IMR-90 (cell line): Measurements from ENCODE around the gene GRAMD1B.

Experiments
- POLR2A ChIP-seq: IDR thresholded peaks from 2 replicates; pipeline ENCODE4 v1.6.1; 2012; ENCODE audit warnings: mild to moderate bottlenecking, low read depth, low read length
- RAD21 ChIP-seq: IDR thresholded peaks from 2 replicates; pipeline ENCODE4 v1.6.1; 2012; ENCODE audit warnings: low read length, improper control_type of control experiment
- RCOR1 ChIP-seq: IDR thresholded peaks from 2 replicates; pipeline ENCODE4 v1.6.1; 2012; ENCODE audit warnings: mild to moderate bottlenecking, low read length, improper control_type of control experiment; ENCODE audit not compliant: insufficient replicate concordance
- TF ChIP-seq, protein P1 (sequence below): conservative IDR thresholded peaks from 2 replicates; pipeline ENCODE4 v1.5.1; 2012; ENCODE audit warnings: mild to moderate bottlenecking, low read depth, low read length, improper control_type of control experiment

DNA sequence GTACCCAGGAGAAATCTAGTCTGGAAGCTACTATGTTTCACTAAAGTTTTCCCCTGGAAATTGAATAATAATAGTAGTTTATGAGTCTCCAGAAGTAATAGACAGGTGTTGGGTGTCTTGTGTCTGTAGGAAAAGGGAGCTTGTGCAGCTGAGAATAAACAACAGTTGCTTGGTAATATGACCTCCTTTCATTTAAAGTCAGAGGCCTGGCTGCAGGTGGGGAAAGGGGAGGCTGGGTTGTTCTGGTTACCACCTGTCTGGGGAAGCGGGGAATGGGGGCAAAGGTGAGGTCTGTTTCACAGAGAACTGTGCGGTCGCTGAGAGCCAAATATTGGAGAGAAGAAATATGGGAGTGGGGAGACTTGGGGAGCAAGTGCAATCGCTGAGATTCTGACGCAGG, 3.3 kb upstream of the GRAMD1B start:
- TF ChIP-seq, protein P1, sequence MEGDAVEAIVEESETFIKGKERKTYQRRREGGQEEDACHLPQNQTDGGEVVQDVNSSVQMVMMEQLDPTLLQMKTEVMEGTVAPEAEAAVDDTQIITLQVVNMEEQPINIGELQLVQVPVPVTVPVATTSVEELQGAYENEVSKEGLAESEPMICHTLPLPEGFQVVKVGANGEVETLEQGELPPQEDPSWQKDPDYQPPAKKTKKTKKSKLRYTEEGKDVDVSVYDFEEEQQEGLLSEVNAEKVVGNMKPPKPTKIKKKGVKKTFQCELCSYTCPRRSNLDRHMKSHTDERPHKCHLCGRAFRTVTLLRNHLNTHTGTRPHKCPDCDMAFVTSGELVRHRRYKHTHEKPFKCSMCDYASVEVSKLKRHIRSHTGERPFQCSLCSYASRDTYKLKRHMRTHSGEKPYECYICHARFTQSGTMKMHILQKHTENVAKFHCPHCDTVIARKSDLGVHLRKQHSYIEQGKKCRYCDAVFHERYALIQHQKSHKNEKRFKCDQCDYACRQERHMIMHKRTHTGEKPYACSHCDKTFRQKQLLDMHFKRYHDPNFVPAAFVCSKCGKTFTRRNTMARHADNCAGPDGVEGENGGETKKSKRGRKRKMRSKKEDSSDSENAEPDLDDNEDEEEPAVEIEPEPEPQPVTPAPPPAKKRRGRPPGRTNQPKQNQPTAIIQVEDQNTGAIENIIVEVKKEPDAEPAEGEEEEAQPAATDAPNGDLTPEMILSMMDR, result no peak
- TF ChIP-seq RCOR1, result no peak
- TF ChIP-seq RAD21, result no peak
- no peak for TF ChIP-seq POLR2A
